K562 (cell line): ENCODE data around the gene NHS. TPM values are rescaled to one million over a fixed set of nuclear protein-coding genes. Genes with fewer than 3 reads are reported as not detected.

Source experiments
- ATAC-seq: fragments of 200-7000 bp; cut with Tn5 transposase; 3 replicates; pipeline ENCODE4 v1.9.1; 2020; ENCODE audit warnings: moderate library complexity
- BruUV-seq: library from RNA; stranded (reverse); fragments of 400-500 nt; replicated peaks from 2 replicates; lab custom pipeline; 2021; lab: Mats Ljungman, UMichigan
- CTCF ChIA-PET: fragments of 300-600 bp; formaldehyde crosslinking; extraction: SDS; loops from one replicate; lab custom pipeline; 2021; ENCODE audit warnings: low intra/inter-chr PET ratio; lab: Yijun Ruan, JAX
- POLR2A ChIA-PET: fragments of 300-600, 350-650 bp; sonication (Branson Sonifier 250); formaldehyde crosslinking; extraction: SDS; loops from one replicate; lab custom pipeline; 2021; ENCODE audit warnings: antibody characterized with exemption, inconsistent platforms; lab: Yijun Ruan, JAX
- DNase-seq, 4 experiments: peaks; one replicate each; pipeline versions ENCODE4 v3.0.0 to v3.0.0-alpha.2; 2011 to 2018; ENCODE audit warnings: low spot score in 3 of 4, mixed read lengths in 3 of 4; ENCODE audit errors: extremely low read depth in 1 of 4
- FAIRE-seq: peaks from 2 replicates; lab custom pipeline; 2011; peaks lifted over from hg19 to GRCh38; lab: Jason Lieb, UNC
- H2AFZ ChIP-seq: 2 replicates; pipeline ENCODE4 v1.6.0; 2011; ENCODE audit warnings: low read depth, low read length, control low read depth, inconsistent platforms
- H3K27ac ChIP-seq: fragments of 200-600 bp; 3 replicates; pipeline ENCODE4 v1.8.0; 2011; ENCODE audit warnings: low read depth, mild to moderate bottlenecking, control low read depth, inconsistent platforms, low read length, moderate library complexity, mixed read lengths; ENCODE audit errors: extremely low read depth
- H3K27me3 ChIP-seq, 2 experiments: fragments of 300-600 bp in 1 of 2; 2 replicates in 1 of 2; 3 replicates in 1 of 2; pipeline versions ENCODE4 v1.6.0 to v1.8.0; 2011; ENCODE audit warnings: inconsistent platforms in 2 of 2, low read length in 2 of 2, mild to moderate bottlenecking in 1 of 2, mixed read lengths in 1 of 2, moderate library complexity in 1 of 2; ENCODE audit not compliant: control insufficient read depth in 2 of 2, insufficient read depth in 2 of 2
- H3K36me3 ChIP-seq: fragments of 300-600 bp; 3 replicates; pipeline ENCODE4 v1.8.0; 2011; ENCODE audit warnings: mild to moderate bottlenecking, low read length, inconsistent platforms; ENCODE audit not compliant: control insufficient read depth, insufficient read depth
- H3K4me1 ChIP-seq, 2 experiments: fragments of 200-600 bp in 1 of 2; replicated peaks in 1 of 2; 2 replicates in 1 of 2; 3 replicates in 1 of 2; pipeline versions ENCODE4 v1.5.1 to v1.8.0; 2011; ENCODE audit warnings: inconsistent platforms in 2 of 2, low read length in 2 of 2, mild to moderate bottlenecking in 1 of 2, mixed read lengths in 1 of 2, moderate library complexity in 1 of 2; ENCODE audit not compliant: control insufficient read depth in 2 of 2, insufficient read depth in 2 of 2
- H3K4me2 ChIP-seq: 2 replicates; pipeline ENCODE4 v1.6.1; 2011; ENCODE audit warnings: low read length, control low read depth, inconsistent platforms, mixed read lengths; ENCODE audit not compliant: insufficient read depth
- H3K4me3 ChIP-seq: fragments of 200-600 bp; sonication (generic), shearing (Covaris generic); 2 replicates; pipeline ENCODE4 v1.5.1; 2016; ENCODE audit warnings: control low read depth, inconsistent platforms
- H3K79me2 ChIP-seq: fragments of 200-600 bp; 3 replicates; pipeline ENCODE4 v1.8.0; 2011; ENCODE audit warnings: low read length, inconsistent platforms; ENCODE audit not compliant: control insufficient read depth, insufficient read depth
- H3K9ac ChIP-seq, 2 experiments: 2 replicates each; pipeline versions ENCODE4 v1.6.0 to v1.6.1; 2011; ENCODE audit warnings: low read depth in 2 of 2, low read length in 2 of 2, control low read depth in 1 of 2, inconsistent platforms in 1 of 2, mild to moderate bottlenecking in 1 of 2, mixed read lengths in 1 of 2; ENCODE audit not compliant: insufficient read depth in 1 of 2
- H3K9me1 ChIP-seq: one replicate; pipeline ENCODE4 v1.6.0; 2011; ENCODE audit warnings: inconsistent platforms, mild to moderate bottlenecking, low read length, moderate library complexity; ENCODE audit not compliant: control insufficient read depth, insufficient read depth
- H3K9me3 ChIP-seq: replicated peaks from 2 replicates; pipeline ENCODE4 v1.5.1; 2011; ENCODE audit warnings: low read depth, low read length, inconsistent platforms; ENCODE audit not compliant: control insufficient read depth, insufficient read depth
- H4K20me1 ChIP-seq: replicated peaks from 2 replicates; pipeline ENCODE4 v1.6.1; 2011; ENCODE audit warnings: low read length, inconsistent platforms, mixed read lengths; ENCODE audit not compliant: control insufficient read depth, insufficient read depth
- ARID2 ChIP-seq: fragments of 450-650 bp; IDR thresholded peaks from 2 replicates; pipeline ENCODE4 v1.6.1; 2017; ENCODE audit warnings: antibody characterized with exemption, mild to moderate bottlenecking
- TARDBP ChIP-seq: fragments of 450-650 bp; IDR thresholded peaks from 2 replicates; pipeline ENCODE4 v1.6.1; 2016
- WGBS: fragments of 100-300 bp; shearing (Covaris generic); methylation state at CpG from one replicate; pipeline ENCODE4 v1.1.6; 2016; ENCODE audit warnings: low coverage, mixed read lengths; ENCODE audit not compliant: insufficient coverage; ENCODE audit errors: missing lambda C conversion rate; 5-methylcytosine and 5-hydroxymethylcytosine counted together
- in situ Hi-C: fragments of 300-500 bp; cut with MboI; formaldehyde crosslinking; loops from 4 replicates; pipeline ENCODE4 v1.15.0; 2018; ENCODE audit warnings: inconsistent platforms, mixed read lengths
- intact Hi-C: fragments of 100-400 bp; cut with micrococcal nuclease; formaldehyde crosslinking; loops from 2 replicates; pipeline ENCODE4 v1.14.2; 2022
- polyA plus RNA-seq, 8 experiments: library from polyadenylated mRNA; depleted of rRNA in 4 of 8; stranded (reverse) in 5 of 8; unstranded in 3 of 8; fragments of >200 nt; fragmentation: Nextera tagmentation in 2 of 8; fragmentation: Illumina TruSeq in 1 of 8; extraction: Ambion mirVana in 2 of 8; extraction: Trizol in 1 of 8; gene quantifications; 2 replicates each; pipeline versions ENCODE4 v1.2.1 to v1.2.3, GENCODE V29; 2011 to 2014; ENCODE audit warnings: inconsistent platforms in 1 of 8, missing spikeins in 1 of 8
- total RNA-seq, 7 experiments: library from RNA; depleted of rRNA in 6 of 7; stranded (reverse); fragments of >200 nt in 6 of 7; fragmentation: Illumina TruSeq in 2 of 7; extraction: Trizol in 2 of 7; gene quantifications; 2 replicates each; pipeline versions ENCODE4 v1.2.1 to v1.2.3, GENCODE V29; 2011 to 2021; ENCODE audit warnings: low replicate concordance in 1 of 7
- TF ChIP-seq, protein P1 (sequence below), 2 experiments: fragments of 450-650 bp; formaldehyde crosslinking in 1 of 2; IDR thresholded peaks; 2 replicates each; pipeline versions ENCODE4 v1.4.0 to v1.6.1; 2014 to 2020; ENCODE audit warnings: mild to moderate bottlenecking in 2 of 2, borderline replicate concordance in 1 of 2, low read depth in 1 of 2

NHS gene
- total and polyA plus RNA-seq, 9 of the 15 experiments (the other 6 are each of a cell fraction or from before 2014, with no cell fraction given): 0.02 TPM; not detected in 8

DNA sequence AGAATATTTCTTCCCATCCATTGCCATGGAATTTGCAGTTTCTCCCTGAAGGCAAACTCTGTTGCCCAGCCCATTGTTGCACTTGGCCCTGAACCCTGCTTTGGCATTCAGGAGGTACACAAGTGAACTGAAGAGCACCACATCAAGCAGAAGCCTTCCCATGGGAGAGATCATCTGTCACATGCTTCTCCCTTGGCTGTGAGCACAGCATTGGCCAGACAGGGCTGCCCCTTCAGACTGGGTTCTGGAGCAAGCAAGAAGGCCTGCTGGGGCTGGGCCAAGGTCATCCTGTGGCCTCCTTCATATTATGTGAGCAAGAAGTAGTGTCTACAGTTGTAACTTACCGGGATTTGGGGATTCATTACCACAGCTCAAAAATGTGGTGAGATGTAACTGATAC lies 385.0 kb downstream of the NHS start (continued):
- TF ChIP-seq, protein P1, sequence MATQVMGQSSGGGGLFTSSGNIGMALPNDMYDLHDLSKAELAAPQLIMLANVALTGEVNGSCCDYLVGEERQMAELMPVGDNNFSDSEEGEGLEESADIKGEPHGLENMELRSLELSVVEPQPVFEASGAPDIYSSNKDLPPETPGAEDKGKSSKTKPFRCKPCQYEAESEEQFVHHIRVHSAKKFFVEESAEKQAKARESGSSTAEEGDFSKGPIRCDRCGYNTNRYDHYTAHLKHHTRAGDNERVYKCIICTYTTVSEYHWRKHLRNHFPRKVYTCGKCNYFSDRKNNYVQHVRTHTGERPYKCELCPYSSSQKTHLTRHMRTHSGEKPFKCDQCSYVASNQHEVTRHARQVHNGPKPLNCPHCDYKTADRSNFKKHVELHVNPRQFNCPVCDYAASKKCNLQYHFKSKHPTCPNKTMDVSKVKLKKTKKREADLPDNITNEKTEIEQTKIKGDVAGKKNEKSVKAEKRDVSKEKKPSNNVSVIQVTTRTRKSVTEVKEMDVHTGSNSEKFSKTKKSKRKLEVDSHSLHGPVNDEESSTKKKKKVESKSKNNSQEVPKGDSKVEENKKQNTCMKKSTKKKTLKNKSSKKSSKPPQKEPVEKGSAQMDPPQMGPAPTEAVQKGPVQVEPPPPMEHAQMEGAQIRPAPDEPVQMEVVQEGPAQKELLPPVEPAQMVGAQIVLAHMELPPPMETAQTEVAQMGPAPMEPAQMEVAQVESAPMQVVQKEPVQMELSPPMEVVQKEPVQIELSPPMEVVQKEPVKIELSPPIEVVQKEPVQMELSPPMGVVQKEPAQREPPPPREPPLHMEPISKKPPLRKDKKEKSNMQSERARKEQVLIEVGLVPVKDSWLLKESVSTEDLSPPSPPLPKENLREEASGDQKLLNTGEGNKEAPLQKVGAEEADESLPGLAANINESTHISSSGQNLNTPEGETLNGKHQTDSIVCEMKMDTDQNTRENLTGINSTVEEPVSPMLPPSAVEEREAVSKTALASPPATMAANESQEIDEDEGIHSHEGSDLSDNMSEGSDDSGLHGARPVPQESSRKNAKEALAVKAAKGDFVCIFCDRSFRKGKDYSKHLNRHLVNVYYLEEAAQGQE (IDR thresholded peaks at IDR 0.05; ENCODE audit: borderline replicate concordance): no peak
- TF ChIP-seq, protein P1 (CRISPR knock-in tag; IDR thresholded peaks at IDR 0.05; ENCODE audit: low read depth): no peak
- TF ChIP-seq TARDBP: no peak

DNA sequence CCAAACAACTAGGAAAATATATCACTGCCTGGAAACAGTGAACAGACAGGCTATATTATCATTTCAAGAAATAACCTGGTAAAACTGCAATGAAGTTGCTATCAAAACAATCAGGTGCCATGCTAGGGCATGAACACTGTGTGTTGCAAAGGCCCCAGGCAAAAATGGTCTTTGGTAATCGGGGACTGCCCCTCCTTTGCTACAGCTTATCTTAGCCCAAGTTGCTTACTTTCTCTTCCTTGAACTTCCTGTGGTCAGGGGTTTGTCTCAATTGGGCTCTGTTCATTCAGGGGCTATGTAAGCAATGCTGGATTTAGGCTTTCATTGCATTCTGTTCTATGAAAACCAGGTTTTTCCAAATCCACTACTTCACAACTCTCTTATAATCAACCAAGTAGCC lies 392.7 kb downstream of the NHS start:
- ChIA-PET POLR2A (no interaction called here), CTCF (no interaction called here)
- Histone ChIP-seq H2AFZ (no peak overlapping the region), H4K20me1 (no peaks in the 10 kb centered on the region; the same call in 1 of the 2 replicates), H3K27ac (no peak overlapping the region), H3K4me2 (no peak overlapping the region), H3K4me3 (no peak overlapping the region), H3K27me3 (no peaks in the 10 kb centered on the region), H3K9me1 (no peaks in the 10 kb centered on the region), H3K9me3 (no peaks in the 10 kb centered on the region), H3K4me1 (no peaks in the 10 kb centered on the region), H3K9ac (no peak overlapping the region), H3K79me2 (no peaks in the 10 kb centered on the region), H3K36me3 (no peaks in the 10 kb centered on the region)
- in situ Hi-C loops (no loop called here), intact Hi-C loops (no loop called here)
- WGBS: no CpG with 5 or more reads among the region's 1 CpG
- no peak for DNase-seq
- no peak for FAIRE-seq
- no peak for TF ChIP-seq ARID2
- no TSS peak for BruUV-seq
- ATAC-seq: no peak
